ENCODE data around the gene ARHGAP42.

GRCh38 chr11:100869328-100869727 lies 182.2 kb downstream of the ARHGAP42 start:
- TF ChIP-seq CTCF (conservative IDR thresholded peaks at IDR 0.05; ENCODE audit: low read depth, low read length) (no peak), POLR2A (IDR thresholded peaks at IDR 0.05; ENCODE audit: low read depth, low read length) (no peak), USF2 (IDR thresholded peaks at IDR 0.05; ENCODE audit: low read depth, low read length) (no peak), ELK1 (IDR thresholded peaks at IDR 0.05; ENCODE audit: borderline replicate concordance, low read depth, low read length) (no peak), CHD1 (IDR thresholded peaks at IDR 0.05; ENCODE audit: low read depth, low read length) (no peak)

Measured in IMR-90 (cell line).